H9 (cell line): ENCODE data around the gene DENND1A. TPM values are rescaled to one million over a fixed set of nuclear protein-coding genes. Genes with fewer than 3 reads are reported as not detected.

Experiments used
- DNase-seq: peaks from one replicate; pipeline ENCODE4 v3.0.0-alpha.2; 2017
- H2AFZ ChIP-seq: one replicate; pipeline ENCODE4 v1.6.1; 2013; ENCODE audit warnings: mild to moderate bottlenecking, low read length, control low read depth, moderate library complexity
- H2AK5ac ChIP-seq: 2 replicates; pipeline ENCODE4 v1.6.1; 2013; ENCODE audit warnings: low read length, control low read depth, mixed read lengths; ENCODE audit not compliant: insufficient read length
- H2BK120ac ChIP-seq: one replicate; pipeline ENCODE4 v1.6.1; 2013; ENCODE audit warnings: low read depth, mild to moderate bottlenecking, low read length, control low read depth, inconsistent platforms; ENCODE audit not compliant: poor library complexity, severe bottlenecking
- H2BK12ac ChIP-seq: 2 replicates; pipeline ENCODE4 v1.6.1; 2013; ENCODE audit warnings: low read length, control low read depth, mixed read lengths, low read depth; ENCODE audit not compliant: insufficient read length
- H2BK15ac ChIP-seq: 2 replicates; pipeline ENCODE4 v1.6.1; 2013; ENCODE audit warnings: low read depth, low read length, control low read depth
- H2BK20ac ChIP-seq: one replicate; pipeline ENCODE4 v1.6.1; 2013; ENCODE audit warnings: low read depth, mild to moderate bottlenecking, low read length, control low read depth, inconsistent platforms; ENCODE audit not compliant: poor library complexity, severe bottlenecking
- H2BK5ac ChIP-seq: 2 replicates; pipeline ENCODE4 v1.6.1; 2013; ENCODE audit warnings: low read length, control low read depth, mixed read lengths; ENCODE audit not compliant: insufficient read length
- H3K14ac ChIP-seq: 2 replicates; pipeline ENCODE4 v1.6.1; 2013; ENCODE audit warnings: low read length, control low read depth; ENCODE audit not compliant: insufficient read depth
- H3K18ac ChIP-seq: 2 replicates; pipeline ENCODE4 v1.6.1; 2013; ENCODE audit warnings: low read depth, mild to moderate bottlenecking, mixed read lengths, low read length, control low read depth; ENCODE audit not compliant: insufficient read length
- H3K23ac ChIP-seq: 2 replicates; pipeline ENCODE4 v1.6.1; 2013; ENCODE audit warnings: low read length, control low read depth, mixed read lengths, low read depth; ENCODE audit not compliant: insufficient read length
- H3K23me2 ChIP-seq: 2 replicates; pipeline ENCODE4 v1.6.1; 2013; ENCODE audit warnings: low read depth, mild to moderate bottlenecking, mixed read lengths, low read length, control low read depth; ENCODE audit not compliant: insufficient read length, poor library complexity, severe bottlenecking
- H3K27ac ChIP-seq: 2 replicates; pipeline ENCODE4 v1.5.1; 2013; ENCODE audit warnings: low read length, control low read depth, mixed read lengths, low read depth; ENCODE audit not compliant: insufficient read length
- H3K27me3 ChIP-seq: 2 replicates; pipeline ENCODE4 v1.6.1; 2013; ENCODE audit warnings: low read length, control low read depth, inconsistent platforms; ENCODE audit not compliant: insufficient read depth
- H3K4ac ChIP-seq: 2 replicates; pipeline ENCODE4 v1.6.1; 2013; ENCODE audit warnings: low read depth, mild to moderate bottlenecking, control low read depth, inconsistent platforms, low read length, moderate library complexity
- H3K4me1 ChIP-seq: 2 replicates; pipeline ENCODE4 v1.6.1; 2013; ENCODE audit warnings: low read length, control low read depth, inconsistent platforms; ENCODE audit not compliant: insufficient read depth
- H3K4me2 ChIP-seq: 2 replicates; pipeline ENCODE4 v1.6.1; 2013; ENCODE audit warnings: low read length, control low read depth, mixed read lengths; ENCODE audit not compliant: insufficient read length, insufficient read depth
- H3K56ac ChIP-seq: 2 replicates; pipeline ENCODE4 v1.6.1; 2013; ENCODE audit warnings: low read depth, mild to moderate bottlenecking, mixed read lengths, low read length, control low read depth; ENCODE audit not compliant: insufficient read length
- H3K79me1 ChIP-seq: 2 replicates; pipeline ENCODE4 v1.6.1; 2013; ENCODE audit warnings: low read depth, mild to moderate bottlenecking, moderate library complexity, low read length, control low read depth, inconsistent platforms; ENCODE audit not compliant: insufficient read depth, poor library complexity, severe bottlenecking
- H3K79me2 ChIP-seq: 2 replicates; pipeline ENCODE4 v1.6.1; 2013; ENCODE audit warnings: low read length, control low read depth, inconsistent platforms; ENCODE audit not compliant: insufficient read depth
- H3K9ac ChIP-seq: 2 replicates; pipeline ENCODE4 v1.6.1; 2013; ENCODE audit warnings: low read length, control low read depth, mixed read lengths; ENCODE audit not compliant: insufficient read length; ENCODE audit errors: extremely low read depth
- H3K9me3 ChIP-seq: one replicate; pipeline ENCODE4 v1.6.1; 2013; ENCODE audit warnings: low read depth, low read length, inconsistent platforms; ENCODE audit not compliant: control insufficient read depth
- H3T11ph ChIP-seq: one replicate; pipeline ENCODE4 v1.6.1; 2013; ENCODE audit warnings: mild to moderate bottlenecking, low read length, control low read depth, inconsistent platforms
- H4K20me1 ChIP-seq: one replicate; pipeline ENCODE4 v1.6.1; 2013; ENCODE audit not compliant: control insufficient read depth, insufficient read length, insufficient read depth
- H4K5ac ChIP-seq: 2 replicates; pipeline ENCODE4 v1.6.1; 2013; ENCODE audit warnings: low read depth, mild to moderate bottlenecking, mixed read lengths, low read length, control low read depth; ENCODE audit not compliant: insufficient read length
- H4K8ac ChIP-seq: replicated peaks from 2 replicates; pipeline ENCODE4 v1.6.1; 2013; ENCODE audit warnings: low read length, control low read depth, mixed read lengths, low read depth; ENCODE audit not compliant: insufficient read length
- H4K91ac ChIP-seq: 2 replicates; pipeline ENCODE4 v1.6.1; 2013; ENCODE audit warnings: low read depth, mild to moderate bottlenecking, moderate library complexity, mixed read lengths, low read length, control low read depth; ENCODE audit not compliant: insufficient read length
- H3K27ac Mint-ChIP-seq, 3 experiments: 2 replicates in 2 of 3; 3 replicates in 1 of 3; pipeline ENCODE4 v1.8.0; 2020 to 2021; ENCODE audit warnings: mixed read lengths in 3 of 3, mild to moderate bottlenecking in 1 of 3, moderate library complexity in 1 of 3
- H3K27me3 Mint-ChIP-seq: 2 replicates; pipeline ENCODE4 v1.8.0; 2021; ENCODE audit warnings: low read depth, mild to moderate bottlenecking, moderate library complexity, mixed read lengths
- H3K36me3 Mint-ChIP-seq, 3 experiments: 2 replicates in 2 of 3; 3 replicates in 1 of 3; pipeline ENCODE4 v1.8.0; 2020 to 2021; ENCODE audit warnings: low read depth in 3 of 3, mixed read lengths in 3 of 3; ENCODE audit not compliant: insufficient read depth in 1 of 3
- H3K4me1 Mint-ChIP-seq, 2 experiments: 2 replicates each; pipeline ENCODE4 v1.8.0; 2020; ENCODE audit warnings: mixed read lengths in 2 of 2
- H3K4me3 Mint-ChIP-seq, 2 experiments: 2 replicates in 1 of 2; 3 replicates in 1 of 2; pipeline ENCODE4 v1.8.0; 2020 to 2021; ENCODE audit warnings: mild to moderate bottlenecking in 2 of 2, mixed read lengths in 2 of 2, moderate library complexity in 1 of 2
- H3K9me3 Mint-ChIP-seq, 2 experiments: 2 replicates in 1 of 2; 3 replicates in 1 of 2; pipeline ENCODE4 v1.8.0; 2020; ENCODE audit warnings: mild to moderate bottlenecking in 2 of 2, mixed read lengths in 2 of 2, moderate library complexity in 1 of 2
- WGBS: extraction: QIAGEN DNeasy Blood & Tissue Kit; methylation state at CpG from one replicate; pipeline ENCODE4 v1.1.7; 2013; ENCODE audit warnings: missing lambda C conversion rate, low lambda C conversion rate, mixed read lengths; ENCODE audit not compliant: insufficient read length; ENCODE audit errors: extremely low coverage; 5-methylcytosine and 5-hydroxymethylcytosine counted together
- total RNA-seq: library from RNA; stranded (reverse); gene quantifications from 2 replicates; pipeline ENCODE4 v1.2.1, GENCODE V29; 2021
- TF ChIP-seq, protein P1 (sequence below): fragments of 200-600 bp; sonication (generic); conservative IDR thresholded peaks from 3 replicates; pipeline ENCODE4 v1.8.0; 2021; ENCODE audit warnings: antibody characterized with exemption, mild to moderate bottlenecking

Gene DENND1A
- total RNA-seq, 1 experiment from 2014 or later = 20.4 TPM

- peaks cover 46 to 63% of the 10 kb centered on the region in 2 experiments for H3K4me1 Mint-ChIP-seq
- Histone ChIP-seq H4K8ac (no peak overlapping the region), H2AK5ac (no peak overlapping the region), H3K27ac (no peak overlapping the region), H3K23ac (no peak overlapping the region), H3K79me2 (no peaks in the 10 kb centered on the region), H3K14ac (no peak overlapping the region), H3K56ac (no peak overlapping the region), H2AFZ (no peak overlapping the region), H3K79me1 (no peaks in the 10 kb centered on the region), H4K91ac (no peak overlapping the region), H4K5ac (no peak overlapping the region), H2BK20ac (no peak overlapping the region), H2BK15ac (no peak overlapping the region), H2BK120ac (no peak overlapping the region), H3K27me3 (no peaks in the 10 kb centered on the region), H3K4me1 (peaks cover 6% of the 10 kb centered on the region; the same call in 1 of the 2 replicates), H3K4ac (no peak overlapping the region), H3K9me3 (no peaks in the 10 kb centered on the region), H3K18ac (no peak overlapping the region), H3T11ph (no peak overlapping the region), H2BK5ac (no peak overlapping the region), H4K20me1 (no peaks in the 10 kb centered on the region), H2BK12ac (no peak overlapping the region), H3K23me2 (no peaks in the 10 kb centered on the region), H3K4me2 (no peak overlapping the region), H3K9ac (no peak overlapping the region)
- H3K4me3 Mint-ChIP-seq = no peak overlapping the region
- no peak for DNase-seq
- peaks cover 0 to 6% (median 0%) of the 10 kb centered on the region in 3 experiments; a peak in 2 of 7 replicates for H3K36me3 Mint-ChIP-seq
- TF ChIP-seq, protein P1, sequence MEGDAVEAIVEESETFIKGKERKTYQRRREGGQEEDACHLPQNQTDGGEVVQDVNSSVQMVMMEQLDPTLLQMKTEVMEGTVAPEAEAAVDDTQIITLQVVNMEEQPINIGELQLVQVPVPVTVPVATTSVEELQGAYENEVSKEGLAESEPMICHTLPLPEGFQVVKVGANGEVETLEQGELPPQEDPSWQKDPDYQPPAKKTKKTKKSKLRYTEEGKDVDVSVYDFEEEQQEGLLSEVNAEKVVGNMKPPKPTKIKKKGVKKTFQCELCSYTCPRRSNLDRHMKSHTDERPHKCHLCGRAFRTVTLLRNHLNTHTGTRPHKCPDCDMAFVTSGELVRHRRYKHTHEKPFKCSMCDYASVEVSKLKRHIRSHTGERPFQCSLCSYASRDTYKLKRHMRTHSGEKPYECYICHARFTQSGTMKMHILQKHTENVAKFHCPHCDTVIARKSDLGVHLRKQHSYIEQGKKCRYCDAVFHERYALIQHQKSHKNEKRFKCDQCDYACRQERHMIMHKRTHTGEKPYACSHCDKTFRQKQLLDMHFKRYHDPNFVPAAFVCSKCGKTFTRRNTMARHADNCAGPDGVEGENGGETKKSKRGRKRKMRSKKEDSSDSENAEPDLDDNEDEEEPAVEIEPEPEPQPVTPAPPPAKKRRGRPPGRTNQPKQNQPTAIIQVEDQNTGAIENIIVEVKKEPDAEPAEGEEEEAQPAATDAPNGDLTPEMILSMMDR = no peak
- no CpG with 5 or more reads among the region's 4 CpGs for WGBS
- peak overlapping the region in 2 of 3 experiments; percentile 13 to 50; a peak in 3 of 7 replicates for H3K27ac Mint-ChIP-seq
- H3K27me3 Mint-ChIP-seq = no peaks in the 10 kb centered on the region; the same call in 1 of the 2 replicates
- no peaks in the 10 kb centered on the region for H3K9me3 Mint-ChIP-seq
Observed at GRCh38 chr9:123419091-123419490, 510.8 kb downstream of the DENND1A start.
